HG02678 (cell line): ENCODE measurements around the gene ZNF213.

Source experiments
- ATAC-seq: cut with Tn5 transposase; IDR thresholded peaks from one replicate; pipeline ENCODE4 v1.9.1; 2021; ENCODE audit warnings: mild to moderate bottlenecking, moderate library complexity; ENCODE audit not compliant: unreplicated experiment

ZNF213 gene

GRCh38 chr16:3099732-3100499, 34.9 kb upstream of the ZNF213 start:
- peak; percentile 74 for ATAC-seq

- no peak for ATAC-seq
Observed at GRCh38 chr16:3101018-3101840, 33.6 kb upstream of the ZNF213 start.

GRCh38 chr16:3101841-3102470, 32.9 kb upstream of the ZNF213 start:
- ATAC-seq = no peak

- peak; percentile 89 for ATAC-seq
Observed at GRCh38 chr16:3106205-3106928, 28.5 kb upstream of the ZNF213 start.

- no peak for ATAC-seq
Observed at GRCh38 chr16:3112058-3112880, 22.6 kb upstream of the ZNF213 start, which contains the start of gene ZNF205. Gene ZNF205 (plus strand): TSS chr16:3112586. CDS start chr16:3113431, 845 bp downstream.

- ATAC-seq = no peak
Observed at GRCh38 chr16:3112881-3113574, 21.8 kb upstream of the ZNF213 start.

GRCh38 chr16:3113765-3114479, 20.9 kb upstream of the ZNF213 start:
- ATAC-seq = no peak

GRCh38 chr16:3115003-3115402, 19.8 kb upstream of the ZNF213 start:
- ATAC-seq = no peak

- no peak for ATAC-seq
Observed at GRCh38 chr16:3115561-3115960, 19.3 kb upstream of the ZNF213 start.

GRCh38 chr16:3118204-3118790, 16.5 kb upstream of the ZNF213 start:
- no peak for ATAC-seq

GRCh38 chr16:3118846-3119245, 16.0 kb upstream of the ZNF213 start:
- no peak for ATAC-seq

- no peak for ATAC-seq
Observed at GRCh38 chr16:3119286-3119685, 15.5 kb upstream of the ZNF213 start.

- ATAC-seq = no peak
Observed at GRCh38 chr16:3119701-3120408, 15.0 kb upstream of the ZNF213 start.

GRCh38 chr16:3120435-3120834, 14.4 kb upstream of the ZNF213 start:
- no peak for ATAC-seq

- no peak for ATAC-seq
Observed at GRCh38 chr16:3121851-3122467, 12.9 kb upstream of the ZNF213 start.

- ATAC-seq = no peak
Observed at GRCh38 chr16:3122926-3123570, 11.8 kb upstream of the ZNF213 start.
